DMS79 (cell line): ENCODE measurements around the gene TEAD2.
"Not testable (repeated sequence)": the region's sequence is repeated elsewhere in the genome, so short reads cannot be mapped to it uniquely, and the experiment has no call there.

Experiments used
- DNase-seq: peaks from one replicate; lab custom pipeline; 2025; lab: John Stamatoyannopoulos, UW

Gene TEAD2

DNA sequence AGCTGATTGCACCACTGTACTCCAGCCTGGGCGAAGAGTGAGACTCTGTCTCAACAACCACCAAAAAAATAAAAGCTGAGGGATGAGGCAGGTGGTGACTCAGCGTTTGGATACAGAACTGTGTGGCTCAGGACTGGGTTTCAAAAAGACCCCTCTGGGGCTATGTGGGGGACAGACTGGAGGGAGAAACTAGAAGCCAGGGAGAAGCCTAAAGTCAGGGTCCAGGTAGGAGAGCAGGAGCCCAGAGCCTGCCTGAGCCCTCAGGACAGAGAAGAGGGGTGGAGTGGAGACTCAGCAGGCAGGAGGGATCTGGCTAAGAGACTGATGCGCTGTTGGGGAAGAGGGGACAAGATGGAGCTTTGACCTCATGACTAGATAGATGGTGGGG lies 28.8 kb downstream of the TEAD2 start:
- DNase-seq, result no peak

DNA sequence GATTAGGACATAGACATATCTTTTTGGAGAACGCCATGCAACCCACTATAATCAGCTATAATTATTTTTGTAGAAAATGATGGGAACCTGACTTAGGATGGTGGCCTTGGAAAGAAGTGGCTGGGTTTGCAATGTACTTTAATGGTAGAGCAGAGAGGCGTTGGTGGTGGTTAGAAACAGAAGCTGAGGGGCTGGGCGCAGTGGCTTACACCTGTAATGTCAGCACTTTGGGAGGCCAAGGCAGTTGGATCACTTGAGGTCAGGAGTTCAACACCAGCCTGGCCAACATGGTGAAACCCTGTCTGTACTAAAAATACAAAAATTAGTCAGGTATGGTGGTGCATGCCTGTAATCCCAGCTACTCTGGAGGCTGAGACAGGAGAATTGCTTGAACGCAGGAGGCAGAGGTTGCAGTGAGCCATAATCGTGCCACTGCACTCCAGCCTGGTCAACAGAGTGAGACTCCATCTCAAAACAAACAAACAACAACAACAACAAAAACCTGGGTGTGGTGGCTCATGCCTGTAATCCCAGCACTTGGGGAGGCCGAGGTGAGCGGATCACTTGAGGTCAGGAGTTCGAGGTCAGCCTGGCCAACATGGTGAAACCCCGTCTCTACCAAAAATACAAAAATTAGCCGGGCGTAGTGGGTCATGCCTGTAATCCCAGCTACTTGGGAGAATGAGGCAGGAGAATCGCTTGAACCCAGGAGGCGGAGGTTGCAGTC lies 29.4 kb downstream of the TEAD2 start:
- not testable (repeated sequence) for DNase-seq

DNA sequence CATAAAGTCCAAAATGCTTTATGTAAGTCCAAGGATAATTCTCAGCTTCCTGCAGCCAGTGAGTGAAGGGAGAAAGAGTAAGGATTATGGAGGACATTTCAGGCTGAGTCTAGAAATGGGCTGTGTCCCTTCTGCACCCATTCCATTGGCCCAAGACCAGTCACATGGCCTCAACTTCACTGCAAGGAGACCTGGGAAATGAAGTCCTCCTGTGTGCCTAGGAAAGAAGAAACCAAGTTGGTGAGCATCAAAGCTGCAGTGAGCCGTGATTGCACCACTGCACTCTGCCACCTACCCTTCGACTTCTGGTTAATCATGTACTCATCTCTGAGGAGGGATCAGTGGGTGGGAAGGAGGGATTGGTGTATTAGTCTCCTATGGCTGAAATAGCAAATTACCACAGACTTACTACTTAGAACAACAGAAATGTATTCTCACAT lies 30.6 kb downstream of the TEAD2 start:
- no peak for DNase-seq

DNA sequence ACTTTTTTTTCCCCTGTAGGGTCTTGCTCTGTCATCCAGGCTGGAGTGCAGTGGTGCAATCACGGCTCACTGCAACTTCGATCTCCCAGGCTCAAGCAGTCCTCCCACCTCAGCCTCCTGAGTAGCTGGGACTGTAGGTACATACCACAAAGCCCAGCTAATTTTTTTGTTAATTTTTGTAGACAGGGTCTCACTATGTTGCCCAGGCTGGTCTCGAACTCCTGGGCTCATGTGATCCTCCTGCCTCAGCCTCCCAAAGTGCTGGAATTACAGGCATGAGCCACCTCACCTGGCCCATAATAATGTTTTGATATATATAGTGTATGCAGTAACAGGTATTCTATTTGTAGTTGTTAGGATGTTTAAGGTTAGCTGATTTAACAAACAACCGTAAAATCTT lies 31.0 kb downstream of the TEAD2 start:
- not testable (repeated sequence) for DNase-seq

DNA sequence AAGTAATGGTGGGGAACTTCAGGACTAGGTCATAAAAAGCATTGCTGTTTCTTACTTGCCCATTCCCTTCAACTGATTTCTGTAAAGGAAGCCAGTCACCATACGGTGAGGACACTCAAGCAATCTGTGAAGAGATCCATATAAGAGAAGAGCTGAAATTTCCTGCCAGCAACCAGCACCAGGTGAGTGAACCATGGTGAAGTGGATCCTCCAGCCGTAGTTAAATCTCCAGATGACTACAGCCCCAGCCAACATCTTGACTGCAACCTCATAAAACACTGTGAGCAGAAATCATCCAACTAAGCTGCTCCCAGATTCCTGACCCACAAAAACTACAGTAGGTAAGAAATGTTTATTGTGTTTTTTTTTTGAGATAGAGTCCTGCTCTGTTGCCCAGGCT lies 33.5 kb downstream of the TEAD2 start:
- DNase-seq, result peak; percentile 91

DNA sequence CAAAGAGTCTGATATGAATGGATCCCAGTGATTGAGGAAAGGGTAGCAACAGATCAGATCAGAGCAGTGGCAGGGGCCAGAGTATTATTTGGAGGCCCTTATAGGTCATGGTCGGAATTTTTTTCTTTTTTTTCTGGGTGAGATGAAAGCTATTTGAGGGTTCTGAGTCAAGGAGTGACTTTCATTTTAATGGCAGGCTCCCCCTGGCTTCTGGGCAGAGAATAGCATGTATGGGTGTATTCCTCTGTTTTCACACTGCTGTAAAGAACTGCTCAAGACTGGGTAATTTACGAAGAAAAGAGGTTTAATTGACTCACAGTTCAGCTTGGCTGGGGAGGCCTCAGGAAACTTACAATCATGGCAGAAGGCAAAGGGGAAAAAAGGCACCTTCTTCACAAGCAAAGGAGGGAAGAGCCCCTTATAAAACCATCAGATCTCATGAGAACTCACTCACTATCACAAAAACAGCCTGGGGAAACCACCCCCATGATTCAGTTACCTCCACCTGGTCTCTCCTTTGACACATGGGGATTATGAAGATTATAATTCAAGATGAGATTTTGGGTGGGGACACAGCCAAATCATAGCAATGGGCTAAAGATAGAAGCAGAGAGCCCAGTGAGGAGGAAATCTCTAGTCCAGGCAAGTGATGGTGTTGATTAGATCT lies 34.2 kb downstream of the TEAD2 start:
- DNase-seq, result no peak

DNA sequence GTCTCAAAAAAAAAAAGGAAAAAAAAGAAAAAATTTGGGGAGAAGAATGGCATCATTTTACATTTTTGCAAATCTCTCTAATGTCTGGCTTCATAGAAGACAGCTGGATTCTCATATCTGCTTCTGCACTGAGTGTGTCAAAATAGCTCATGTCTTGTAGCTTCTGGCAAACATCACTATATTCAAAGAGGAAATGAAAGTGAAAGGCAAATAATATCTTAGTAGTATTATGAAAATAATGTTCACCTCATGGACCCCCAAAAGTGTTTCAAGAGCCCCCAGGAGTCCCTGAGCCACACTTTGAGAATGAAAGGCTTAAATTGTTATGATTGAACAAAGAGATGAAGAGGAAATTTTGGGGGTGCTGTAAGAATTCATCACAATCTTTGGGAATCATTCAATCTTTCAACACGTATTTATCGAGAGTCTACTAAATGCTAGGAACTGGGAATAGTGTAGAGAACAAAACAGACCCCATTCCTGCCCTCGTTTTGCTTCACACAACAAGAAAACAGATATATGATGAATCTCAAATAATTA lies 36.0 kb downstream of the TEAD2 start:
- no peak for DNase-seq

DNA sequence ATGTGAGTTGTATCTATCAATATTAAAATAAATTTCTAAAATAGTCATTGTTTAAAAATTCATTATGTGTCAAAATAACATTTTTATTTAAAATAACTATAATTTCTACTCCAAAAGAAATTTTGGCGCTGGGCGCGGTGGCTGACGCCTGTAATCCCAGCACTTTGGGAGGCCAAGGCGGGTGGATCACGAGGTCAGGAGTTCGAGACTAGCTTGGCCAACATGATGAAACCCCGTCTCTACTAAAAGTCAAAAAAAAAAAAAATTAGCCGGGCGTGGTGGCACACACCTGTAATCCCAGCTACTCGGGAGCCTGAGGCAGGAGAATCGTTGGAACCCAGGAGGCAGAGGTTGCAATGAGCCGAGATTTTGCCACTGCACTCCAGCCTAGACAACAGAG lies 36.5 kb downstream of the TEAD2 start:
- DNase-seq, result not testable (repeated sequence)

DNA sequence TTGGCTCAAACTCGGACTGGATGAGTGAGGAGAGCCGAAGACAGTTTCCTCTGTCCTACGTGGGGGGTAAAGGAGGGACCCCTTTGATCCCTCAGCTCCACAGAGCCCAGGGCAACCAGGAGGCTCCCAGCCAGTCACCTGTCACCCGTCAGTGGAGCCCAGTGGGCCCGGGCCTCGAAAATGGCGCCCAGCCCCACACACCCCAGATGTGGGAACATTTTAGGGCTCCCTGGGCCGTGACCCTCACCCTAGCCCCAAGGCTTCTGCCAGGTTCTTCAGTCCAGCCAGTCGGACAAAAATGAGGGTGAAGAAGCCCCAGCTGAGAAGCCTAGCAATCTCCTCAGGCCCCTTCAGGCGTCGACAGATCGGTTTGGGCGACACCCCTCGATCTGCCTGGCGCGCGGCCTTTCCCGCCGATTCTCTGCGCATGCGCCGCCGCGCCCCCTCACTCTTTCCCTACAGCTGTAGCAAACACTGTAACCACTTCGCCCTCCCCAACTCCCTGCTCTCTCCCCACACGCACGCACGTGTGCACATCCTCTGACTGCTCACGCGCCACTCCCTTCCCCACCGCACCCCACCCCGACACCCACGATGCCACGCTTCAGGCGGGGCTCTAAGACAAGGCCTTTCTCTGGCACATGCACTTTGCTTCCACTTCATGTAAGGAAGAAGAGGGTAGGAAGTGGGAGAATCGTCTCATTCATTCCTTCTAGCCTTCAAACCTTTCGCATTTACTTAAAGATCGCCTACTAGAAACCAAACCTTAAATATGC lies 37.2 kb downstream of the TEAD2 start, which contains the start of gene SLC6A16:
Gene SLC6A16, minus strand, starts transcription at position 391 of the 776 bp plus-strand sequence. CDS start 13,844 bp downstream, outside the sequence.
- no peak for DNase-seq

DNA sequence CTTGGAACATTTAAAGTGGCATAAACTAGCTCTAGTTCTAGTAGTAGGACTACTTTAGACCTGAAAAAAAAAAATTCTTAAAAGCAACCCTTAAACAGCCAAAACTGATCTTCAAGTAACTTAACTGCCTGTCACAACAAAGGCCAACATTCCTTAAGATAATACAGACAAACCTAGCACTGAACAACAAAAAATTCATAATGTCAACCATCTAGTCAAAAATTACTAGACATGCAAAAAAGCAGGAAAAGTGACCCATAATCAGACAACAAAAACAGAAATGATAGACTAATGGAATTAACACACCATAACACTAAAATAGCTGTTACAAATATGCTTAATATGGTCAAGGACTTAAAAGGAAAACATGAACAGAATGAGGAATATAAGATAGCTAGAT lies 43.9 kb downstream of the TEAD2 start:
- DNase-seq, result no peak

DNA sequence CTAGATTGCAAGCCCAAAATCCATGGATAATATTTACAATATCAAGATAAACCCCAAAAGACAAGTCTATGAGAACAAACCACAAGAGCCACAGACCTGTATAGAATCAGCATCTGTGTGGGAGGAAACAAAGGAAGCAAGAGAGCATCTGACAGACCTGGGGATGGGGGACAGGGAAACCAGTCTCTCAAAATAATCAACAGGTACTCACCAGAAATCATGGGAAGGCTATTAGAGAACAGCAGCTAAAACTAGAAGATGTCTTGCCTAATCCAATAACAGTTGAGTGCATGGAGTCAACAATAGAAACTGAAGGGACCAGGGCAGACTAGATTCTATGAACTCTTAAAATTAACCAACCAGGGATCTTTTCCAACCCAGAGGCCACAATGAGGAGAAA lies 45.9 kb downstream of the TEAD2 start:
- DNase-seq, result no peak

DNA sequence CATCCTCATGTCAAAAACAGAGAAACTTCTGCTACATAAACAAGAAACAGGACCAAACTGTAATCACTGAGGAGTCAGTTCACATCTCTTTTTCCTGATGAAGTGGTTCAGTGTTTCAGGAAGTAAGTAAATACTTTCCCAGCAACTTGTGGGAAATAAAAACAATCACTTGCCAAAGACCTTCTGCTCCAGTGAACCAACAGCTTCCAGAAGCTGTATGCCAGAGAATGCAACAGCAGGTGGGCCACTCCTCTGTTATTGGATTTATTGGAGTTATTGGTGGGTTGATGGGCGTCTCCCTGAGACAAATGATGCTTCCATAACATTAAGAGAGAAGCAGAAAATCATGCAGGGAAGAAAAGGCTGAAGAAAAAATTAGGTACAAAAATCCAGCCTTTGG lies 47.1 kb downstream of the TEAD2 start:
- no peak for DNase-seq

DNA sequence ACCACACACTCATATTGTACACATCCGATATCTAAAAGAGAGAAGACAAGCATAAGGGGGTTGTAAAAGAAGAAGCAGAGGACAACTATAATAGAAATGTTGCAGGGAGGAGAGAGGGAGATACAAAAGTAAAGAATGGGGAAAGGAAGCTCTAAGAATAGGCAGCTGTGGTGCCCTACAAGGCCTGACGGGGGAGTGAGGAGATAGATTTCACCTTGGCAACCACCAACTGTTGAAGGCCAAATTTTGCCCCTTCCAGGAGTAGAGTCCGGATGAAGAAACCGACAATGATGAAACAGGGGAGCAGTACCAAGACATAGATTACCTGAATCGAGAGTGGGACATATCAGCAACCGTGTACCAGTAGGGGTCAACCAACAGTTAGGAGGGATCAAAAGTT lies 53.1 kb downstream of the TEAD2 start:
- DNase-seq, result no peak

DNA sequence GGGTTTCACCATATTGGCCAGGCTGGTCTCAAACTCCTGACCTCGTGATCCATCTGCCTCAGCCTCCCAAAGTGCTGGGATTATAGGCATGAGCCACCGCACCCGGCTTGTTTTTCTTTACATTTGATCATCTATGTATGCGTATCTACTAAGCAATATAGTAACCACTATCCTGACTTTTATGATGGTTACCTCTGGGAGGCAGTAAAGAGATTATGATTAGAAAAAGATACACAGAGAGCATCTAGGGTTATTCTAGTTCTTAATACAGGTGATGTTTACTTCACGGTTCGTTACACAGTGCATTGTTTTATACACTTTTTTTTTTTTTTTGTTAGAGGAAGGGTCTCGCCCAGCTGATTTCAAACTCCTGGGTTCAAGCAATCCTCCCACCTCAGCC lies 55.5 kb downstream of the TEAD2 start:
- not testable (repeated sequence) for DNase-seq

DNA sequence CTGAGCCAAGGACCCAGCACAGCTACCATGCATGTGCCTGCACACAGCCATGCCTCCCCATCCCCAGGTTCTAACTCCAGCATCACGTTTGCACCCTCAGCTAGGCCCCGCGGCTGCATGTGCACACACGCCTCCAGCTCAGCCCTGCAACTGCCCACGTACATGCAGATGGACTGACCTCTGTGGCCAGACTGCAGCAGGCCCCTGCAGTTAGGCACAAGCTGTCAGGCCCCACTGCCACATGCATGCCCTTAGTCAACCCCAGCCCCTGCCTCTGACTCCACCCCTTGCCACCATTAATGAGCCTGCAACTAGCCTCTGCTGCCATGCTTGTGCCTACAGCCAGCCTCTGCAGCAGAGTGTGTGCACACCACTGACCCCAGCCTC lies 60.4 kb downstream of the TEAD2 start:
- no peak for DNase-seq

DNA sequence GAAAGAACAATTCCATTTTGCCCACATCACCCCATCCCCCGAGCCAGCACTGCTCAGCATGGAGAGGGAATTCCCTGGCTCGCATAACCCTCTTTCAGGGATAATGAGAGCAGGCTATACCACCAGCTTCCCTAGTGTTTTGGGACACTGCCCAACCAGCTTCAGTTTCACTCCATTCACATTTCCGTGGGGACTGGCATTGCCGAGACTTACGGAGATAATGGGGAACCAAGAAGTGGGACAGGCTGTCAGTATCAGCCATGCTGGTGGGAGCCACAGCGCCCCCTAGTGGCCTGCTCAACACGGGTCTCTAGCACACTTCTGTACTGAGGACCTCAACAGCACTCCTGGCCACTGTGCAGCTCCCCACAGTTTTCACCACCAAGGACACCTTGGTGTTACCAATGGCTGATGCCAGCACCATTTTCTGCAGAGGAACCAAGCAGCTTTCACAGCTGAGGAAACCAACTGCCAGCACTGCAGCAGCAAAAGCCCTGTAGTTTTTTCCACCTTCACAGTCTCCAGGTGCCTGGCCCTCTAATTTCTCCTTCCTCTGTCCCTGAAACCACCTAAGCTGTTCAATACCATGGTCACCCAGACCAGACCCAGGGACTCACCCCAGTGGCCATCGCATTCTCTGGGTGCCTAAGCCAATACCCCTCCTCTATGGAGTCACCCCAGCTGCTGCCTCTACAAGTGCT lies 60.9 kb downstream of the TEAD2 start:
- no peak for DNase-seq

DNA sequence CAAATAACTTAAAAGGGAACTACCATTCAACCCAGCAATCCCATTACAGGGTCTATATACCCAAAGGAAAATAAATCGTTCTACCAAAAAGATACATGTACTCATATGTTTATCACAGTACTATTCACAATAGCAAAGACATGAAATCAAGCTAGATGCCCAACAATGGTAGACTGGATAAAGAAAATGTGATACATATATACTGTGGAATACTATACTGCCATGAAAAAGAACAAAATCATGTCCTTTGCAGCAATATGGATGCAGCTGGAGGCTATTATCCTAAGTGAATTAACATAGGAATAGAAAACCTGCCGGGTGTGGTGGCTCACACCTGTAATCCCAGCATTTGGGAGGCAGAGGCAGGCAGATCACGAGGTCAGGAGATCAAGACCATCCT lies 63.6 kb downstream of the TEAD2 start:
- DNase-seq, result not testable (repeated sequence)

DNA sequence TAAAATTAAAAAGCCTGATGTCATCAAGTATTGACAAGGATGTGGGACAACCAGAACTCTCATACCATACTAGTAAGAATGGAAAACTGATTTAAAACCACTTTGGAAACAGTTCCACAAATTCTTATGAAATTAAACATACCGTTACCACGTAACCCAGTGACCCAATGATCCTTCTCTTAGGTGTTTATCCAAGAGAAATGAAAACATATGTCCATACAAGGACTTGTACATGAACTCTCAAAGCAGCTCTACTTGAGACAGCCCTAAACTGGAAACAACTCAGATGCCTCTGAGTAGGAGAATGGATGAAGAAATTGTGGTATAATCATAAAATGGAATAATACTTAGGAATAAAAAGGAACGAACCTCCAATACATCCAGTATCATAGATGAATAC lies 64.8 kb downstream of the TEAD2 start:
- DNase-seq, result no peak

DNA sequence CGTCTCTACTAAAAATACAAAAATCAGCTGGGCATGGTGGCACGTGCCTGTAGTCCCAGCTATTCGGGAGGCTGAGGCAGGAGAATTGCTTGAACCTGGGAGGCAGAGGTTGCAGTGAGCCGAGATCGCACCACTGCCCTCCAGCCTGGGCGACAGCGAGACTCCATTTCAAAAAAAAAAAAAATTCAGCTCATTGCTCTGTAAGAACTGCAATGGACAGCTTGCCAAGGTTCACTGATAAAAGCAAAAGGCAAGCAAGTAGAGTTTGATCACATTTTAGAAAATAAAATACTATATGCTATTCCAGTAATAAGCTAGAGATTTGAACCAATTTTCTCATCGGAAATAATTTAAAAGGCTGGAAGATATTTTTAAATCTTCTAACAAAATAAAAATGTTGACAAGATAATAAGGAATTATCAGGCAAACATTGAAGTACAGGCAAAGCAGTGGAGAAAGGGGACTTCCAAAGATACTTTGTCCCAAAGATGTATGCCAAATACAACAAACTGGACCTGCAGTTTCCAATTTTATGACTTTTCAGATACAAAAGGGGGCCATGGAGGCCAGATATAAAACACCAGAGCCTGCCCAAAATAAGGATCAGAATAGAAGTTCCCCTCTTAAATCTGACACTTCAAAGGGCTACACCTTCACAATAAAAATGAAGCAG lies 66.9 kb downstream of the TEAD2 start:
- no peak for DNase-seq

DNA sequence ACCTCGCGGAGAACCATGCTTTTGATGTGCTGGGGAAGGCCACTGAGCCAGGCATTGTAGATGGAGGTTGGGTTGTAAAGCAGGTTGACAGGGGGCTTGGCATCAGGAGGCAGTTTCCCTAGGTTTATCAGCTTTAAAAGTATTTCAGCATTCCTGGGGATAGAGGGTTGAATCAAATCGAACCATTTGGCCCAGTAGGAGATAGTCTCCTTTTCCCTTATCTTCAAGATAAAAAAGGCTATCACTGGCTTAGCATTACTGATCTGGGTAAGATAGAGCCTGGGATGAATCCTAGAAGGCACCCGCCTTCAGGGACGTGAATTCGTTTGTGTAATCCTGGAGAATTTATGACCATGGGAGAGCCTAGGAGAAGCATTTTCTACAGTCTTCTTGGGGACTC lies 67.8 kb downstream of the TEAD2 start:
- DNase-seq, result no peak
